Chondrocyte (in vitro differentiated cells): ENCODE results near the gene WT1. TPM values are rescaled to one million over a fixed set of nuclear protein-coding genes. Genes with fewer than 3 reads are reported as not detected.

ENCODE experiments used
- DNase-seq: peaks from one replicate; pipeline ENCODE4 v3.0.0; 2021; ENCODE audit warnings: mixed read lengths, low spot score
- H3K27ac Mint-ChIP-seq: one replicate; pipeline ENCODE4 v1.8.0; 2021; ENCODE audit warnings: mild to moderate bottlenecking, moderate library complexity, mixed read lengths; ENCODE audit not compliant: unreplicated experiment
- H3K27me3 Mint-ChIP-seq: 2 replicates; pipeline ENCODE4 v1.8.0; 2021; ENCODE audit warnings: low read depth, mixed read lengths
- H3K36me3 Mint-ChIP-seq: 2 replicates; pipeline ENCODE4 v1.8.0; 2021; ENCODE audit warnings: low read depth, mixed read lengths
- H3K4me1 Mint-ChIP-seq: 2 replicates; pipeline ENCODE4 v1.8.0; 2021; ENCODE audit warnings: low read depth, mild to moderate bottlenecking, mixed read lengths
- H3K4me3 Mint-ChIP-seq: one replicate; pipeline ENCODE4 v1.8.0; 2021; ENCODE audit warnings: mild to moderate bottlenecking, moderate library complexity, mixed read lengths; ENCODE audit not compliant: unreplicated experiment
- H3K9me3 Mint-ChIP-seq: 2 replicates; pipeline ENCODE4 v1.8.0; 2021; ENCODE audit warnings: low read depth, mixed read lengths
- CTCF ChIP-seq: fragments of 200-600 bp; sonication (generic); IDR thresholded peaks from 2 replicates; pipeline ENCODE4 v1.5.0; 2021; ENCODE audit warnings: antibody characterized with exemption, mild to moderate bottlenecking, moderate library complexity
- total RNA-seq: library from RNA; stranded (reverse); gene quantifications from 3 replicates; pipeline ENCODE4 v1.2.1, GENCODE V29; 2021

WT1 gene
- total RNA-seq, 1 donor from 2014 or later: not detected

- peaks cover 6% of the 10 kb centered on the region for H3K9me3 Mint-ChIP-seq
- no peak for DNase-seq
- no peak for TF ChIP-seq CTCF
- no peaks in the 10 kb centered on the region for H3K4me1 Mint-ChIP-seq
- no peak overlapping the region for H3K4me3 Mint-ChIP-seq
- peaks cover 14% of the 10 kb centered on the region for H3K27me3 Mint-ChIP-seq
- no peaks in the 10 kb centered on the region for H3K36me3 Mint-ChIP-seq
- no peak overlapping the region for H3K27ac Mint-ChIP-seq
Observed at GRCh38 chr11:32400670-32401369, 34.5 kb downstream of the WT1 start.

- no peak for DNase-seq
- Mint-ChIP-seq H3K4me1 (no peaks in the 10 kb centered on the region), H3K27me3 (peaks cover 14% of the 10 kb centered on the region), H3K9me3 (peaks cover 6% of the 10 kb centered on the region), H3K36me3 (no peaks in the 10 kb centered on the region), H3K27ac (no peak overlapping the region), H3K4me3 (no peak overlapping the region)
- TF ChIP-seq CTCF: no peak
Observed at GRCh38 chr11:32400196-32400595, 35.1 kb downstream of the WT1 start.

GRCh38 chr11:32396991-32397390 is 38.3 kb downstream of the WT1 start:
- Mint-ChIP-seq H3K9me3 (peaks cover 6% of the 10 kb centered on the region), H3K4me1 (no peaks in the 10 kb centered on the region), H3K27ac (no peak overlapping the region), H3K27me3 (peaks cover 16% of the 10 kb centered on the region), H3K4me3 (no peak overlapping the region), H3K36me3 (no peaks in the 10 kb centered on the region)
- no peak for DNase-seq
- no peak for TF ChIP-seq CTCF

GRCh38 chr11:32396331-32396730 is 39.0 kb downstream of the WT1 start:
- no peak overlapping the region for H3K27ac Mint-ChIP-seq
- no peak for TF ChIP-seq CTCF
- DNase-seq: no peak
- H3K4me3 Mint-ChIP-seq: no peak overlapping the region
- H3K4me1 Mint-ChIP-seq: no peaks in the 10 kb centered on the region
- no peaks in the 10 kb centered on the region for H3K36me3 Mint-ChIP-seq
- H3K9me3 Mint-ChIP-seq: peaks cover 6% of the 10 kb centered on the region
- peaks cover 16% of the 10 kb centered on the region for H3K27me3 Mint-ChIP-seq

- no peaks in the 10 kb centered on the region for H3K36me3 Mint-ChIP-seq
- no peak overlapping the region for H3K27ac Mint-ChIP-seq
- no peak for TF ChIP-seq CTCF
- no peaks in the 10 kb centered on the region for H3K4me1 Mint-ChIP-seq
- peaks cover 18% of the 10 kb centered on the region for H3K27me3 Mint-ChIP-seq
- H3K9me3 Mint-ChIP-seq: no peaks in the 10 kb centered on the region
- DNase-seq: no peak
- H3K4me3 Mint-ChIP-seq: no peak overlapping the region
Observed at GRCh38 chr11:32395127-32395526, 40.2 kb downstream of the WT1 start.
